Measurements from ENCODE around the gene NAXE. TPM values are rescaled to one million over a fixed set of nuclear protein-coding genes. Genes with fewer than 3 reads are reported as not detected.
A peak's percentile ranks its signal among the peaks of the same experiment; 100 is the strongest.

NAXE gene
- total and polyA plus RNA-seq, 2 of the 13 experiments (the other 11 are each of a cell fraction or from before 2014, with no cell fraction given) = 39.4 to 59.4 TPM

- no peak for TF ChIP-seq HNF1A (IDR thresholded peaks at IDR 0.05; ENCODE audit: low read depth)
- no peak for TF ChIP-seq HNF1A (CRISPR knock-in tag; IDR thresholded peaks at IDR 0.05; ENCODE audit: borderline replicate concordance)
- TF ChIP-seq CBX5 (CRISPR knock-in tag; IDR thresholded peaks at IDR 0.05; ENCODE audit: borderline replicate concordance) = 0 out of 2 replicates have a peak, but pooled peaks have one; percentile 24
- no peak for TF ChIP-seq PITX1 (CRISPR knock-in tag; IDR thresholded peaks at IDR 0.05)
- TF ChIP-seq HOXD1 (CRISPR knock-in tag; IDR thresholded peaks at IDR 0.05) = no peak
- no peak for TF ChIP-seq ETV5 (CRISPR knock-in tag; IDR thresholded peaks at IDR 0.05; ENCODE audit: borderline replicate concordance)
- TF ChIP-seq AFF4 (CRISPR knock-in tag; IDR thresholded peaks at IDR 0.05) = no peak
- TF ChIP-seq ZNF432 (CRISPR knock-in tag; IDR thresholded peaks at IDR 0.05; ENCODE audit: borderline replicate concordance) = no peak
- no peak for TF ChIP-seq ESRRA (CRISPR knock-in tag; IDR thresholded peaks at IDR 0.05; ENCODE audit: low read depth)
- peak; percentile 35; the same call in 1 of the 2 replicates for TF ChIP-seq GATAD2A (CRISPR knock-in tag; IDR thresholded peaks at IDR 0.05)
- peak; percentile 38 for TF ChIP-seq XRCC5 (optimal IDR thresholded peaks at IDR 0.05; ENCODE audit: low read length)
- TF ChIP-seq AGO1 (IDR thresholded peaks at IDR 0.05; ENCODE audit: low read depth, low read length, poor library complexity, severe bottlenecking) = no peak
- no peak for TF ChIP-seq SKI (IDR thresholded peaks at IDR 0.05; ENCODE audit: partially characterized antibody)
- TF ChIP-seq STAG1 (CRISPR knock-in tag; IDR thresholded peaks at IDR 0.05) = peak; percentile 67
- no peak for TF ChIP-seq FOXA1 (IDR thresholded peaks at IDR 0.05)
- no peak for TF ChIP-seq FOXA1 (CRISPR knock-in tag; IDR thresholded peaks at IDR 0.05)
- no peak for TF ChIP-seq DBP (CRISPR knock-in tag; IDR thresholded peaks at IDR 0.05; ENCODE audit: not compliant biosample characterization)
- TF ChIP-seq ARID2 (CRISPR knock-in tag; IDR thresholded peaks at IDR 0.05; ENCODE audit: borderline replicate concordance) = no peak
- no peak for TF ChIP-seq ATF7 (IDR thresholded peaks at IDR 0.05)
- no peak for TF ChIP-seq ATF7 (CRISPR knock-in tag; IDR thresholded peaks at IDR 0.05)
- peak; percentile 86 for TF ChIP-seq CTCF (CRISPR knock-in tag; IDR thresholded peaks at IDR 0.05)
Measured at GRCh38 chr1:156608036-156608674, 16.6 kb downstream of the NAXE start (continued).

Data from HepG2 (cell line).